GM21717 (cell line): Measurements from ENCODE around the gene FIBP.
A peak's percentile ranks its signal among the peaks of the same experiment; 100 is the strongest.

Source experiments
- ATAC-seq: cut with Tn5 transposase; IDR thresholded peaks from one replicate; pipeline ENCODE4 v1.9.1; 2021; ENCODE audit warnings: mild to moderate bottlenecking, moderate library complexity; ENCODE audit not compliant: unreplicated experiment

The FIBP gene

GRCh38 chr11:65860278-65861164 is 27.8 kb downstream of the FIBP start, which contains the start of gene MUS81:
MUS81 (plus strand) TSS chr11:65860433; CDS start chr11:65860754, 321 bp downstream.
- ATAC-seq = peak; percentile 24

- ATAC-seq = no peak
Measured at GRCh38 chr11:65859812-65860277, 28.4 kb downstream of the FIBP start.

- peak; percentile 47 for ATAC-seq
Measured at GRCh38 chr11:65859095-65859811, 29.0 kb downstream of the FIBP start.

GRCh38 chr11:65858681-65859087 is 29.6 kb downstream of the FIBP start:
- ATAC-seq = no peak

- ATAC-seq = peak; percentile 28
Measured at GRCh38 chr11:65857853-65858680, 30.2 kb downstream of the FIBP start, which contains the start of gene CFL1. CFL1 (minus strand) TSS chr11:65858180; CDS start chr11:65858099, 81 bp downstream.

GRCh38 chr11:65857500-65857852 is 30.8 kb downstream of the FIBP start:
- peak; percentile 4 for ATAC-seq

- peak; percentile 25 for ATAC-seq
Measured at GRCh38 chr11:65856689-65857499, 31.4 kb downstream of the FIBP start.

GRCh38 chr11:65855927-65856363 is 32.3 kb downstream of the FIBP start:
- no peak for ATAC-seq

- no peak for ATAC-seq
Measured at GRCh38 chr11:65854852-65855837, 33.1 kb downstream of the FIBP start.

GRCh38 chr11:65854161-65854592 is 34.1 kb downstream of the FIBP start:
- ATAC-seq = no peak

- ATAC-seq = no peak
Measured at GRCh38 chr11:65853246-65853979, 34.9 kb downstream of the FIBP start.

- ATAC-seq = no peak
Measured at GRCh38 chr11:65852508-65853245, 35.6 kb downstream of the FIBP start.

- ATAC-seq = no peak
Measured at GRCh38 chr11:65851811-65852507, 36.3 kb downstream of the FIBP start.

GRCh38 chr11:65851083-65851579 is 37.1 kb downstream of the FIBP start:
- ATAC-seq = no peak

- no peak for ATAC-seq
Measured at GRCh38 chr11:65850217-65851082, 37.8 kb downstream of the FIBP start.
